HFFc6 (cell line): ENCODE measurements around the gene LILRB1. TPM values are rescaled to one million over a fixed set of nuclear protein-coding genes. Genes with fewer than 3 reads are reported as not detected.
A peak's percentile ranks its signal among the peaks of the same experiment; 100 is the strongest.
"Not testable (repeated sequence)": the region's sequence is repeated elsewhere in the genome, so short reads cannot be mapped to it uniquely, and the experiment has no call there.

Experiments used
- DNase-seq: peaks from one replicate; pipeline ENCODE4 v3.0.0-alpha.2; 2018
- H3K27ac Mint-ChIP-seq: 2 replicates; pipeline ENCODE4 v1.8.0; 2020; ENCODE audit warnings: mild to moderate bottlenecking, mixed read lengths
- H3K27me3 Mint-ChIP-seq: 2 replicates; pipeline ENCODE4 v1.8.0; 2021; ENCODE audit warnings: mild to moderate bottlenecking, moderate library complexity, mixed read lengths; ENCODE audit not compliant: insufficient read depth
- H3K36me3 Mint-ChIP-seq: 2 replicates; pipeline ENCODE4 v1.8.0; 2021; ENCODE audit warnings: low read depth, mixed read lengths
- H3K4me1 Mint-ChIP-seq: 2 replicates; pipeline ENCODE4 v1.8.0; 2020; ENCODE audit warnings: low read depth, mixed read lengths
- H3K4me3 Mint-ChIP-seq: 2 replicates; pipeline ENCODE4 v1.8.0; 2020; ENCODE audit warnings: mild to moderate bottlenecking, moderate library complexity, mixed read lengths
- H3K9me3 Mint-ChIP-seq: 2 replicates; pipeline ENCODE4 v1.8.0; 2020; ENCODE audit warnings: mild to moderate bottlenecking, mixed read lengths
- CTCF ChIP-seq: fragments of 200-600 bp; sonication (generic); IDR thresholded peaks from 2 replicates; pipeline ENCODE4 v1.5.0; 2021; ENCODE audit warnings: antibody characterized with exemption, mild to moderate bottlenecking
- total RNA-seq, 6 experiments: library from RNA; stranded (reverse); fragmentation: NEBNext Ultra II Directional; extraction: Animal tissue kit (Norgen Biotek cat#: 25700); gene quantifications; 2 replicates in 1 of 6; 3 replicates in 5 of 6; pipeline ENCODE4 v1.2.3, GENCODE V29; 2021

The LILRB1 gene
- total RNA-seq, 6 experiments from 2014 or later = not detected

- no peak for DNase-seq
- no peaks in the 10 kb centered on the region; the same call in 1 of the 2 replicates for H3K27me3 Mint-ChIP-seq
- no peak for TF ChIP-seq CTCF
- no peaks in the 10 kb centered on the region for H3K36me3 Mint-ChIP-seq
- H3K4me1 Mint-ChIP-seq = no peaks in the 10 kb centered on the region
- H3K27ac Mint-ChIP-seq = no peak overlapping the region
- peaks cover 7% of the 10 kb centered on the region; the same call in 1 of the 2 replicates for H3K9me3 Mint-ChIP-seq
- no peak overlapping the region for H3K4me3 Mint-ChIP-seq
Observed at GRCh38 chr19:54673222-54673621, 42.9 kb downstream of the LILRB1 start.

- Mint-ChIP-seq H3K27me3 (no peaks in the 10 kb centered on the region; the same call in 1 of the 2 replicates), H3K4me3 (no peak overlapping the region), H3K27ac (no peak overlapping the region), H3K9me3 (peaks cover 3% of the 10 kb centered on the region; the same call in 1 of the 2 replicates), H3K4me1 (no peaks in the 10 kb centered on the region), H3K36me3 (no peaks in the 10 kb centered on the region)
- DNase-seq = peak; percentile 17
- peak; percentile 81 for TF ChIP-seq CTCF
Observed at GRCh38 chr19:54674021-54674617, 43.8 kb downstream of the LILRB1 start.

DNA sequence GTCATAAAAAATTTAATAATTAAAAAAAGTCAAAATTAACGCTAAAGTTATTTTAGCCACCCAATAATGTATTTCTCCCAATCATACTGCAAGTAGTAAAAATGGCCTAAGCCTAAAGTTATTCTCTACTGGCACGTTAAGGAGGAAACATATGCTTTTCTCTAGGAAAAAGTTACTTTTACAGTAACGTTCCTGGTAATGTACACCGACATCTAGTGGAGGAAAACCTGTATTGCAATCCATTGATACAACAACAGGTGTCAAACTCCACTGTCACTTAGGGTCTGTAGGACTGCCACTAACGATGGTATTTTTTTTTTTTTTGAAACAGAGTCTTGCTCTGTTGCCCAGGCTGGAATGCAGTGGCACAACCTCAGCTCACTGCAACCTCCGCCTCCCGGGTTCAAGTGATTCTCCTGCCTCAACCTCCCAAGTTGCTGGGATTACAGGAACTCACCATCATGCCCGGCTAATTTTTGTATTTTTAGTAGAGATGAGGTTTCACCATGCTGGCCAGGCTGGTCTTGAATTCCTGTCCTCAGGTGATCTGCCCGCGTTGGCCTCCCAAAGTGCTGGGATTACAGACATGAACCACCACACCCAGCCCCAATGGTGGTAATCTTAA lies 46.0 kb downstream of the LILRB1 start:
- peak; percentile 92 for TF ChIP-seq CTCF
- not testable (repeated sequence) for H3K27ac Mint-ChIP-seq, H3K4me1 Mint-ChIP-seq, H3K4me3 Mint-ChIP-seq, H3K9me3 Mint-ChIP-seq, H3K36me3 Mint-ChIP-seq, H3K27me3 Mint-ChIP-seq
- peak; percentile 37 for DNase-seq

DNA sequence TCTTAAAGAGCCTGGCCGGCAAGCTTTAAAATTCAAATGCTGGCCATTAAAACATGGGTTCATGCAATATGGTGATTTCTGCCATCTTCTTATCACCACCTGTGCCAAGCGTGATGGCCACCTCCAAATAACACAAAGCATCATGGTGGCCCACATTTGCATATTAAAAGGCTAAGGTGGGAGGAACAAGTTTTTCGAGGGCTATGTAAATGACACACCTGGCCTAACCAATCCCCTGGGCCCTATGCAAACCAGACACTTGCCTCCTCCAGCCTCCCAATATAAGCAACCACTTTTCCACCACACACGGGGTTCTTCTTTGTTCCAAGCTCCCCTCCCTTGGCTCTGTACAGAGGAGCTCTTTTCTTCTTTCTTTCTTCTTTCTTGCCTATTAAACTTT lies 46.9 kb downstream of the LILRB1 start:
- Mint-ChIP-seq H3K9me3 (no peaks in the 10 kb centered on the region), H3K4me3 (no peak overlapping the region), H3K4me1 (no peaks in the 10 kb centered on the region), H3K36me3 (no peaks in the 10 kb centered on the region), H3K27me3 (no peaks in the 10 kb centered on the region; the same call in 1 of the 2 replicates), H3K27ac (no peak overlapping the region)
- TF ChIP-seq CTCF = no peak
- no peak for DNase-seq

GRCh38 chr19:54681596-54681995 lies 51.3 kb downstream of the LILRB1 start:
- H3K27ac Mint-ChIP-seq, H3K4me1 Mint-ChIP-seq, H3K36me3 Mint-ChIP-seq, H3K27me3 Mint-ChIP-seq, DNase-seq, H3K9me3 Mint-ChIP-seq, H3K4me3 Mint-ChIP-seq: not testable (repeated sequence)

GRCh38 chr19:54682306-54682856 lies 52.1 kb downstream of the LILRB1 start:
- no peaks in the 10 kb centered on the region; the same call in 1 of the 2 replicates for H3K27me3 Mint-ChIP-seq
- no peak for TF ChIP-seq CTCF
- no peak for DNase-seq
- no peaks in the 10 kb centered on the region for H3K4me1 Mint-ChIP-seq
- peaks cover 8% of the 10 kb centered on the region; the same call in 1 of the 2 replicates for H3K9me3 Mint-ChIP-seq
- H3K4me3 Mint-ChIP-seq = no peak overlapping the region
- H3K36me3 Mint-ChIP-seq = no peaks in the 10 kb centered on the region
- H3K27ac Mint-ChIP-seq = no peak overlapping the region
